ENCODE results near the gene RTBDN. TPM values are rescaled to one million over a fixed set of nuclear protein-coding genes. Genes with fewer than 3 reads are reported as not detected.

Gene RTBDN
- total RNA-seq (2022) (not detected in 2 replicates), Bru-seq, nascent RNA (not detected), BruChase-seq, experiment 1, labeled RNA remaining after a 6-hour chase (not detected), BruChase-seq, experiment 2, labeled RNA remaining after a 2-hour chase (not detected)
- long read RNA-seq = 0 reads

- Mint-ChIP-seq H3K9me3 (ENCODE audit: low read depth, unreplicated experiment) (no peaks in the 10 kb centered on the region), H3K4me1 (ENCODE audit: low read depth, unreplicated experiment) (peaks cover 8% of the 10 kb centered on the region), H3K4me3 (ENCODE audit: low read depth, unreplicated experiment) (peak within 1 kb of the TSS; percentile 55), H3K27me3 (ENCODE audit: unreplicated experiment) (peaks cover 75% of the 10 kb centered on the region), H3K36me3 (ENCODE audit: insufficient read depth, unreplicated experiment) (peaks cover 16% of the 10 kb centered on the region), H3K27ac (ENCODE audit: unreplicated experiment) (no peak within 1 kb of the TSS)
- intact Hi-C loops (cut with micrococcal nuclease; ENCODE audit: unreplicated experiment) = no loop called here
- no TSS peak for BruUV-seq (replicated peaks)
- CTCF ChIA-PET = no interaction called here
- no peak for TF ChIP-seq CTCF (IDR thresholded peaks at IDR 0.05; ENCODE audit: unreplicated experiment)
- DNase-seq = no peak
These were observed at the start of gene RTBDN for GRCh38 chr19:12834566-12834943. TSS of gene RTBDN (minus strand) at chr19:12834579. CDS start at chr19:12829979, 4,600 bp downstream.

GRCh38 chr19:12882589-12882988, 48.2 kb upstream of the RTBDN start:
- peaks cover 39% of the 10 kb centered on the region for H3K36me3 Mint-ChIP-seq (ENCODE audit: insufficient read depth, unreplicated experiment)
- peaks cover 3% of the 10 kb centered on the region for H3K9me3 Mint-ChIP-seq (ENCODE audit: low read depth, unreplicated experiment)
- CTCF ChIA-PET = no interaction called here
- peak overlapping the region; percentile 74 for H3K27ac Mint-ChIP-seq (ENCODE audit: unreplicated experiment)
- TF ChIP-seq CTCF (IDR thresholded peaks at IDR 0.05; ENCODE audit: unreplicated experiment) = no peak
- H3K4me3 Mint-ChIP-seq (ENCODE audit: low read depth, unreplicated experiment) = peak overlapping the region; percentile 73
- H3K27me3 Mint-ChIP-seq (ENCODE audit: unreplicated experiment) = peaks cover 15% of the 10 kb centered on the region
- peaks cover 7% of the 10 kb centered on the region for H3K4me1 Mint-ChIP-seq (ENCODE audit: low read depth, unreplicated experiment)
- no TSS peak for BruUV-seq (replicated peaks)
- no peak for DNase-seq
- intact Hi-C loops (cut with micrococcal nuclease; ENCODE audit: unreplicated experiment) = no loop called here

DNA sequence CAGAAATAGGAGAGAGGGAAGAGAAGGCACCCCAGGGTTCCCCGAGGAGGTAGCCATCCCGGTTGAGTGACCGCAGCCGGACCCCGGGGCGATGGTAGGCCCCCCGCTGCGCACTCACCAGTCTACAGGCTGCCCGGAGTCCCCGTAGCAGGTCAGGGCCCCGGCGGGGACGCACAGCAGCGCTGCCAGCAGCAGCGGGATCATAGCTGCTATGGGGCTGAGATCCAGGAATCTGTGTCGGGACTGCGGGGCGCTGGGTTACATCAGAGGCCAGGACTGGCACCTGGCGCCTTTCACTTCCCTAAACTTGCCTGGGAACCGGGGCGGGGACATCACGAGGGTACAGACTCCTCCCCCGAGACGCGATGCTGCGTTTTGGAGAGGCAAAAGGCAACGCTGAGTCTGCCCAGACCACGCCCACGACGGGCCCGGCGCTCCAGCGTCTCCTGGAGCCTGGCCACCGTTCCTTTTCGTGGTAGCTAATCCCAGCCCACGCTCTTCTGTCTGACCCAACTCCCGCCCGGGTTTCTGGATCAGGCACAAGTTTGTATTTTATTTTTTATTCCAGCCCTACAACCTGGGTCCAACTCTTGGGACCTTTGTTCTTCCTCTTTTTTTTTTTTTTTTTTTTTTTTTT, 46.9 kb upstream of the RTBDN start, which contains the start of gene DNASE2:
Gene DNASE2 (minus strand): TSS at position 278 of the 637 bp plus-strand sequence. CDS start 74 bp downstream, at position 204.
- Mint-ChIP-seq H3K4me1 (ENCODE audit: low read depth, unreplicated experiment) (peaks cover 7% of the 10 kb centered on the region), H3K36me3 (ENCODE audit: insufficient read depth, unreplicated experiment) (peaks cover 42% of the 10 kb centered on the region), H3K4me3 (ENCODE audit: low read depth, unreplicated experiment) (peak within 1 kb of the TSS; percentile 73), H3K27ac (ENCODE audit: unreplicated experiment) (peak within 1 kb of the TSS; percentile 74), H3K27me3 (ENCODE audit: unreplicated experiment) (peaks cover 8% of the 10 kb centered on the region), H3K9me3 (ENCODE audit: low read depth, unreplicated experiment) (peaks cover 3% of the 10 kb centered on the region)
- CTCF ChIA-PET = interaction anchor here (0.7 to 1.2 kb wide), 3 partner anchors 10 to 269 kb away, joined by 3 to 4 read pairs (median 3); partner anchors contain the start of genes GCDH, IER2 and STX10
- intact Hi-C loops (cut with micrococcal nuclease; ENCODE audit: unreplicated experiment) = no loop called here
- no peak for TF ChIP-seq CTCF (IDR thresholded peaks at IDR 0.05; ENCODE audit: unreplicated experiment)
- peak; percentile 91 for DNase-seq
- BruUV-seq (replicated peaks) = no TSS peak

GRCh38 chr19:12880551-12881171, 46.3 kb upstream of the RTBDN start:
- no peak for DNase-seq
- TF ChIP-seq CTCF (IDR thresholded peaks at IDR 0.05; ENCODE audit: unreplicated experiment) = no peak
- BruUV-seq (replicated peaks) = TSS peak; percentile 54
- intact Hi-C loops (cut with micrococcal nuclease; ENCODE audit: unreplicated experiment) = no loop called here
- Mint-ChIP-seq H3K36me3 (ENCODE audit: insufficient read depth, unreplicated experiment) (peaks cover 42% of the 10 kb centered on the region), H3K4me3 (ENCODE audit: low read depth, unreplicated experiment) (peak overlapping the region; percentile 73), H3K9me3 (ENCODE audit: low read depth, unreplicated experiment) (peaks cover 3% of the 10 kb centered on the region), H3K4me1 (ENCODE audit: low read depth, unreplicated experiment) (peaks cover 7% of the 10 kb centered on the region), H3K27ac (ENCODE audit: unreplicated experiment) (no peak overlapping the region), H3K27me3 (ENCODE audit: unreplicated experiment) (peaks cover 2% of the 10 kb centered on the region)
- CTCF ChIA-PET = interaction anchor here (0.5 to 1.2 kb wide), 2 partner anchors 17 to 127 kb away, joined by 3 to 11 read pairs; no protein-coding TSS in a partner anchor

Data from Calu3 (cell line).